GM12801 (cell line): ENCODE data around the gene SRR.

Experiments
- CTCF ChIP-seq: IDR thresholded peaks from one replicate; pipeline ENCODE4 v1.5.1; 2011; ENCODE audit warnings: control low read depth; ENCODE audit not compliant: insufficient read length; ENCODE audit errors: extremely low read depth

Gene SRR

GRCh38 chr17:2266865-2267228 lies 36.9 kb upstream of the SRR start:
- TF ChIP-seq CTCF, result no peak

GRCh38 chr17:2267354-2267753 lies 36.4 kb upstream of the SRR start:
- TF ChIP-seq CTCF, result no peak

GRCh38 chr17:2271985-2272702 lies 31.6 kb upstream of the SRR start:
- no peak for TF ChIP-seq CTCF

- no peak for TF ChIP-seq CTCF
Measured at GRCh38 chr17:2274414-2274813, 29.3 kb upstream of the SRR start.

GRCh38 chr17:2275722-2276121 lies 28.0 kb upstream of the SRR start:
- TF ChIP-seq CTCF, result no peak

- no peak for TF ChIP-seq CTCF
Measured at GRCh38 chr17:2277429-2278170, 26.1 kb upstream of the SRR start.

GRCh38 chr17:2279707-2280106 lies 24.0 kb upstream of the SRR start:
- no peak for TF ChIP-seq CTCF
